ENCODE measurements around the gene BCL2A1.

DNA sequence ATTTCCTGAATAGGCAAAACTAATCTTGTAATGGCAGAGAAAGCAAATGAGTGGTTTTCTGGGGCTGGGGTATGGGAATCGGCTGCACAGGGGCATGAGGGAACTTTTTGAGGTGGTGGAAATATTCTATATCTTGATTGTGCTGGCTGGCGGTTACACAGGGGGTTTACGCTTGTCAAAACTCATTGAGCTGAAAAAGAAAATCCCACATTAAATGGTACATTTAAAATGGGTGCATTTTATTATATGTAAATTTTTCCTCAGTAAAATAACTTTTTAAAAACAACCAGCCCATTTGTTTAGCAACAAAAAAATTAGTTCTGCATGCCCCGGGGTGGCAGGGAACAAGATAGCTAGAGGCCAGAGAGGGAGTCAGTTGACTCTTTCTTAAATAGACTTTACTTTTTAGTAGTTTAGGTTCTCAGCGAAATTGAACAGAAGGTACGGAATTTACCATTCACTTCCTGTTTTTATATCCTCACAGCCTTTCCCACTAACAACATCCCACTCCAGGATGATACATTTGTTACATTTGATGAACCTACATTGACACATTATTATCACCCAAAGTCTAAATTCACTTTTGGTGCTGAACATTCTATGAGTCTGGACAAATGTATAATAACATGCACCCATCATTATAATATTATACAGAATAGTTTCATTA is 41.2 kb upstream of the BCL2A1 start:
- TF ChIP-seq, protein P1, sequence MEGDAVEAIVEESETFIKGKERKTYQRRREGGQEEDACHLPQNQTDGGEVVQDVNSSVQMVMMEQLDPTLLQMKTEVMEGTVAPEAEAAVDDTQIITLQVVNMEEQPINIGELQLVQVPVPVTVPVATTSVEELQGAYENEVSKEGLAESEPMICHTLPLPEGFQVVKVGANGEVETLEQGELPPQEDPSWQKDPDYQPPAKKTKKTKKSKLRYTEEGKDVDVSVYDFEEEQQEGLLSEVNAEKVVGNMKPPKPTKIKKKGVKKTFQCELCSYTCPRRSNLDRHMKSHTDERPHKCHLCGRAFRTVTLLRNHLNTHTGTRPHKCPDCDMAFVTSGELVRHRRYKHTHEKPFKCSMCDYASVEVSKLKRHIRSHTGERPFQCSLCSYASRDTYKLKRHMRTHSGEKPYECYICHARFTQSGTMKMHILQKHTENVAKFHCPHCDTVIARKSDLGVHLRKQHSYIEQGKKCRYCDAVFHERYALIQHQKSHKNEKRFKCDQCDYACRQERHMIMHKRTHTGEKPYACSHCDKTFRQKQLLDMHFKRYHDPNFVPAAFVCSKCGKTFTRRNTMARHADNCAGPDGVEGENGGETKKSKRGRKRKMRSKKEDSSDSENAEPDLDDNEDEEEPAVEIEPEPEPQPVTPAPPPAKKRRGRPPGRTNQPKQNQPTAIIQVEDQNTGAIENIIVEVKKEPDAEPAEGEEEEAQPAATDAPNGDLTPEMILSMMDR (IDR thresholded peaks at IDR 0.05): no peak
- TF ChIP-seq POLR2A (IDR thresholded peaks at IDR 0.05): no peak
